Astrocyte (in vitro differentiated cells and primary cell): Measurements from ENCODE around the gene UBALD1. TPM values are rescaled to one million over a fixed set of nuclear protein-coding genes. Genes with fewer than 3 reads are reported as not detected.

ENCODE experiments used
- DNase-seq: peaks from one replicate; pipeline ENCODE4 v3.0.0-alpha.2; 2010; ENCODE audit warnings: low read depth
- FAIRE-seq: peaks from 2 replicates; lab custom pipeline; 2011; peaks lifted over from hg19 to GRCh38; lab: Jason Lieb, UNC
- H2AFZ ChIP-seq: 2 replicates; pipeline ENCODE4 v1.6.0; 2012; ENCODE audit warnings: low read depth, low read length, inconsistent platforms
- H3K27ac ChIP-seq: 2 replicates; pipeline ENCODE4 v1.5.1; 2011; ENCODE audit warnings: low read depth, low read length, inconsistent platforms
- H3K27me3 ChIP-seq: 2 replicates; pipeline ENCODE4 v1.6.0; 2011; ENCODE audit warnings: low read length, inconsistent platforms; ENCODE audit not compliant: insufficient read depth
- H3K36me3 ChIP-seq: 2 replicates; pipeline ENCODE4 v1.5.1; 2011; ENCODE audit warnings: low read length, inconsistent platforms; ENCODE audit not compliant: insufficient read depth
- H3K4me1 ChIP-seq: 2 replicates; pipeline ENCODE4 v1.5.1; 2011; ENCODE audit warnings: low read length, inconsistent platforms; ENCODE audit not compliant: insufficient read depth
- H3K4me2 ChIP-seq: 2 replicates; pipeline ENCODE4 v1.6.0; 2012; ENCODE audit warnings: low read length, inconsistent platforms
- H3K4me3 ChIP-seq: 2 replicates; pipeline ENCODE4 v1.5.1; 2011; ENCODE audit warnings: low read depth, mild to moderate bottlenecking, low read length, inconsistent platforms; ENCODE audit not compliant: insufficient read depth
- H3K79me2 ChIP-seq: 2 replicates; pipeline ENCODE4 v1.6.0; 2012; ENCODE audit warnings: mild to moderate bottlenecking, low read length, inconsistent platforms; ENCODE audit not compliant: insufficient read depth
- H3K9ac ChIP-seq: 2 replicates; pipeline ENCODE4 v1.6.0; 2012; ENCODE audit warnings: mild to moderate bottlenecking, low read length, inconsistent platforms
- H3K9me3 ChIP-seq: 2 replicates; pipeline ENCODE4 v1.5.1; 2012; ENCODE audit warnings: low read depth, mild to moderate bottlenecking, low read length, inconsistent platforms; ENCODE audit not compliant: insufficient read depth
- H4K20me1 ChIP-seq: 2 replicates; pipeline ENCODE4 v1.6.0; 2012; ENCODE audit warnings: low read length, inconsistent platforms; ENCODE audit not compliant: insufficient read depth
- H3K27ac Mint-ChIP-seq: one replicate; pipeline ENCODE4 v1.8.0; 2021; ENCODE audit warnings: mild to moderate bottlenecking, mixed read lengths; ENCODE audit not compliant: unreplicated experiment
- H3K27me3 Mint-ChIP-seq: one replicate; pipeline ENCODE4 v1.8.0; 2021; ENCODE audit warnings: low read depth, mixed read lengths; ENCODE audit not compliant: unreplicated experiment
- H3K36me3 Mint-ChIP-seq: one replicate; pipeline ENCODE4 v1.8.0; 2021; ENCODE audit warnings: low read depth, mixed read lengths; ENCODE audit not compliant: unreplicated experiment
- H3K4me1 Mint-ChIP-seq: one replicate; pipeline ENCODE4 v1.8.0; 2021; ENCODE audit warnings: low read depth, mixed read lengths; ENCODE audit not compliant: unreplicated experiment
- H3K4me3 Mint-ChIP-seq: one replicate; pipeline ENCODE4 v1.8.0; 2021; ENCODE audit warnings: mild to moderate bottlenecking, moderate library complexity, mixed read lengths; ENCODE audit not compliant: unreplicated experiment
- H3K9me3 Mint-ChIP-seq: one replicate; pipeline ENCODE4 v1.8.0; 2021; ENCODE audit warnings: mild to moderate bottlenecking, mixed read lengths; ENCODE audit not compliant: unreplicated experiment
- CTCF ChIP-seq: IDR thresholded peaks from 2 replicates; pipeline ENCODE4 v1.5.1; 2011; ENCODE audit warnings: low read depth, mild to moderate bottlenecking, inconsistent platforms, low read length, moderate library complexity; ENCODE audit not compliant: insufficient read depth
- EZH2 ChIP-seq: IDR thresholded peaks from 2 replicates; pipeline ENCODE4 v1.6.1; 2012; ENCODE audit warnings: mild to moderate bottlenecking, low read length, inconsistent platforms; ENCODE audit not compliant: insufficient read depth
- total RNA-seq: library from RNA; stranded (reverse); gene quantifications from 2 replicates; pipeline ENCODE4 v1.2.1, GENCODE V29; 2021

Gene UBALD1
- total RNA-seq, 1 donor from 2014 or later = 53.0 TPM

GRCh38 chr16:4566144-4566543 is 48.5 kb downstream of the UBALD1 start:
- Histone ChIP-seq H3K27ac (no peak overlapping the region), H3K9me3 (no peaks in the 10 kb centered on the region), H3K36me3 (no peaks in the 10 kb centered on the region), H3K79me2 (no peaks in the 10 kb centered on the region), H2AFZ (no peak overlapping the region), H3K4me3 (no peak overlapping the region), H3K9ac (no peak overlapping the region), H4K20me1 (no peaks in the 10 kb centered on the region), H3K4me1 (no peaks in the 10 kb centered on the region), H3K27me3 (peaks cover 4% of the 10 kb centered on the region), H3K4me2 (no peak overlapping the region)
- Mint-ChIP-seq H3K36me3 (no peaks in the 10 kb centered on the region), H3K4me3 (no peak overlapping the region), H3K4me1 (no peaks in the 10 kb centered on the region), H3K9me3 (no peaks in the 10 kb centered on the region), H3K27me3 (peaks cover 6% of the 10 kb centered on the region), H3K27ac (no peak overlapping the region)
- DNase-seq (no peak), FAIRE-seq (no peak)
- TF ChIP-seq EZH2 = no peak
- TF ChIP-seq CTCF = no peak

DNA sequence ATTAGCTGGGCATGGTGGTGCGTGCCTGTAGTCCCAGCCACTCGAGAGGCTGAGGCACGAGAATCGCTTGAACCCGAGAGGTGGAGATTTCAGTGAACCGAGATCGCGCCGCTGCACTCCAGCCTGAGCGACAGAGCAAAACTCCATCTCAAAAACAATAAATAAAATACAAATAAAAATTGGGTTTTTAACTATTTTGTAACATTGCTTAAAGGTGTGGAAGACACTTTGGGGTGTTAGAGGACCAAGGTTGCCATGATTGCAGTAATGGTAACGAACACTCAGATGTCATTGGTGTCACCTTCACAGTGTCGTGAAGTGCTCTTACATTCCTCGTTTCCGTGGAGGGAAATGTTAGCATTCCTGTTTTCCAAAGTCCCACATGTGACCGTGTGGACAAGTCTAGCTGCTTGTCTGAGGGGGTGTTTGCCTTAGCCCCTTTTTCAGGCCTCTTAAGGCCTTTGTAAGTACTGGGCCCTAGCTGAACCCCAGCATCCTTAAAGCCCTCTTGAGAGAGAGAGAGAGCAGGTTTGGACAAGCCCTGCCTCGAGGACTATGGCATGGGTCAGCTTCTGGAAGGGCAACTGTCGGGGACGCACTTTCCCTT is 49.9 kb downstream of the UBALD1 start:
- no peak overlapping the region for H3K27ac Mint-ChIP-seq
- Histone ChIP-seq H3K27ac (no peak overlapping the region), H2AFZ (no peak overlapping the region), H3K4me3 (no peak overlapping the region), H3K4me1 (no peaks in the 10 kb centered on the region), H3K36me3 (no peaks in the 10 kb centered on the region), H3K27me3 (peaks cover 4% of the 10 kb centered on the region), H3K4me2 (no peak overlapping the region), H4K20me1 (no peaks in the 10 kb centered on the region), H3K9ac (no peak overlapping the region), H3K9me3 (no peaks in the 10 kb centered on the region), H3K79me2 (no peaks in the 10 kb centered on the region)
- H3K4me3 Mint-ChIP-seq = no peak overlapping the region
- FAIRE-seq (no peak), DNase-seq (no peak)
- H3K36me3 Mint-ChIP-seq = no peaks in the 10 kb centered on the region
- no peaks in the 10 kb centered on the region for H3K4me1 Mint-ChIP-seq
- peaks cover 6% of the 10 kb centered on the region for H3K27me3 Mint-ChIP-seq
- no peaks in the 10 kb centered on the region for H3K9me3 Mint-ChIP-seq
- TF ChIP-seq EZH2 (no peak), CTCF (no peak)

GRCh38 chr16:4561596-4561995 is 53.1 kb downstream of the UBALD1 start:
- H3K9me3 Mint-ChIP-seq = no peaks in the 10 kb centered on the region
- Histone ChIP-seq H3K4me1 (no peaks in the 10 kb centered on the region), H3K27ac (no peak overlapping the region), H3K9ac (no peak overlapping the region), H3K4me2 (no peak overlapping the region), H4K20me1 (no peaks in the 10 kb centered on the region), H3K79me2 (no peaks in the 10 kb centered on the region), H3K36me3 (no peaks in the 10 kb centered on the region), H3K4me3 (no peak overlapping the region), H2AFZ (no peak overlapping the region), H3K27me3 (peaks cover 4% of the 10 kb centered on the region), H3K9me3 (no peaks in the 10 kb centered on the region)
- no peak for FAIRE-seq
- no peak for TF ChIP-seq EZH2
- no peak for TF ChIP-seq CTCF
- no peak for DNase-seq
- no peak overlapping the region for H3K4me3 Mint-ChIP-seq
- no peaks in the 10 kb centered on the region for H3K36me3 Mint-ChIP-seq
- H3K4me1 Mint-ChIP-seq = no peaks in the 10 kb centered on the region
- no peak overlapping the region for H3K27ac Mint-ChIP-seq
- peaks cover 8% of the 10 kb centered on the region for H3K27me3 Mint-ChIP-seq
